ENCODE data around the gene CACNA2D2. TPM values are rescaled to one million over a fixed set of nuclear protein-coding genes. Genes with fewer than 3 reads are reported as not detected.

Gene CACNA2D2
- total and polyA plus RNA-seq, 11 donors: 0.49 to 3.6 (median 1.5) TPM

DNA sequence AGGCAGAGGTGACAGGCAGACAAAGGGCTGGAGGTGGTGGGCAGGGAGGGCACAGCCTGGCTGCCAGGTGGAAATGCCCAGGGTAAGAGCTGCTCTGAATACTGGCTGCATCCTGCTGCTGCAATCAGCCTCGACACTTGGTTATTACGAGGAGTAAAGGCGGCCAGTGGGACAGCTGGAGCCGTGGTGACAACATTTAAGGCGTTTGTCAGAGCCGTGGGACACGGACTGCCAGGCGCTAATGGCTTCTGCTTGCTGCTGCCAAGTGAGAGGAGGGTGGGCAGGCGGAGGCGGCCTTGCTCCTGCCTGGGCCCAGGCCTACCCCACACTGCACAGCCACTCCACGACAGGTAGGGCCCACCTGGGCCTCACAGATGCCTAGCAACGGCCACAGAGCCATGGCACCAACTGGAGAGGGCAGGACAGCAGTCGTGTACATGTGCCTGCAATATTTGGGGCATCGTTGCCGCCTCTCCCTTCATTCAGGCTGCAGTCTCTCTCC is 94.9 kb downstream of the CACNA2D2 start:
- intact Hi-C loops (cut with DNase I): no loop called here
- no peaks in the 10 kb centered on the region for H3K9me3 ChIP-seq
- no peak overlapping the region for H3K4me3 ChIP-seq
- no peak for ATAC-seq
- 72 to 79% (median 74%) methylated on average over 8 to 15 of the region's 15 CpGs for WGBS, 4 donors
- DNase-seq: no peak
- no peaks in the 10 kb centered on the region for H3K27me3 ChIP-seq
- H3K36me3 ChIP-seq: no peaks in the 10 kb centered on the region
- TF ChIP-seq CTCF (IDR thresholded peaks at IDR 0.05): no peak
- no peak for TF ChIP-seq POLR2A (IDR thresholded peaks at IDR 0.05)
- H3K27ac ChIP-seq: no peak overlapping the region
- no peaks in the 10 kb centered on the region for H3K4me1 ChIP-seq

DNA sequence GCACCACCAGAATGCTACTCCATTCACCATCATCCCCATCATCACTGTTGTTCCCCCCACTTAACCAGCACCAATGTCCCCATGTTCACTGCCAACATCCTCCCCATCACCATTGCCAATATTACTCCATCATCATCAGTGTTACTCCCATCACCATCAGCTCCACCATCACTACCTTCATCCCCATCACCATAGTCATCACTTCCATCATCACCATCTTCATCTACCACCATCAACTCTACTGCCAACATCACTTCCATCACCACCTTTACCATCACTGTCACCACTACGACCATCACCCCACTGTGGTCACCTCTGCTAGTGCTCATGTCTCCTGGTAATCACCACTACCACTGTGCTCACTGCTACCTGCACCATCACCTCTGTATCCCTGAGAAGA is 96.9 kb downstream of the CACNA2D2 start:
- no peak overlapping the region for H3K27ac ChIP-seq
- no peaks in the 10 kb centered on the region for H3K4me1 ChIP-seq
- no peak overlapping the region for H3K4me3 ChIP-seq
- TF ChIP-seq POLR2A (IDR thresholded peaks at IDR 0.05) (no peak), CTCF (IDR thresholded peaks at IDR 0.05) (no peak)
- WGBS, 4 donors: 66 to 80% (median 72%) methylated on average over 1 of the region's 1 CpG
- H3K27me3 ChIP-seq: no peaks in the 10 kb centered on the region
- no peaks in the 10 kb centered on the region for H3K9me3 ChIP-seq
- no peaks in the 10 kb centered on the region for H3K36me3 ChIP-seq
- no peak for ATAC-seq
- no peak for DNase-seq
- intact Hi-C loops (cut with DNase I): no loop called here

- Histone ChIP-seq H3K9me3 (no peaks in the 10 kb centered on the region), H3K4me1 (no peaks in the 10 kb centered on the region), H3K36me3 (no peaks in the 10 kb centered on the region), H3K4me3 (no peak overlapping the region), H3K27me3 (no peaks in the 10 kb centered on the region), H3K27ac (no peak overlapping the region)
- intact Hi-C loops (cut with DNase I): no loop called here
- 27 to 49% (median 32%) methylated on average over 6 to 8 of the region's 8 CpGs for WGBS, 4 donors
- DNase-seq (no peak), ATAC-seq (no peak)
- TF ChIP-seq CTCF (IDR thresholded peaks at IDR 0.05): no peak
These were observed 98.2 kb downstream of the CACNA2D2 start for GRCh38 chr3:50405249-50405648.

DNA sequence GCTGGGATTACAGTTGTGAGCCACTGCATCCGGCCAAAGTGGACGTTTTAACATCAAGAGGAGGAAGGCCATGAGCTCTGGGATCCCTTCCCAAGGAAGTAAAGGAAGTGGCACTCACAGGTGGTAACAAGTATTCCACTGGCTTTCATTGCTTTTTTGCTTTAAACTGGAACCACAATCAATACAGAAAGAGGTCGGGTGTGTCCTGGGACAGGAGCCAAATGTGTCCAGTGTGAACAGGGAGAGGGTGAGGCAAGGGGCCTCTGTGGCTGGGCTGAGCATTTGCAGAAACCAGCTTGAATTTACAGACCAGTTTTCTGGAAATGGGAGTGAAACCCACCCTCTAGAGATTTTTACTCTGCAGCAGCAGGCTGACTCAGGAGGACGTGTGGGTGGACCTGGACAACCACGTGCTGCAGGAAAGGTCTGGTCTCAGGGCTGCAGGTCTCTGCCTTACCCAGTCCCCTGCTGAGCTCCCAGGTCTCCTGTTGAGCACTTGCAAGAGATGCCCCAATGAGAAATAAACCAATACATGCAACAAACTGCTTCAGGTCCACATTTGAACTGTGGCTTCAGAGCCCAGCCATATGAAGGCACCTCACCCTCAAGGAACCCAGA is 101.3 kb downstream of the CACNA2D2 start:
- intact Hi-C loops (cut with DNase I): no loop called here
- no peak overlapping the region for H3K27ac ChIP-seq
- no peak for DNase-seq
- no peaks in the 10 kb centered on the region for H3K9me3 ChIP-seq
- no peaks in the 10 kb centered on the region for H3K36me3 ChIP-seq
- no peak for TF ChIP-seq CTCF (IDR thresholded peaks at IDR 0.05)
- TF ChIP-seq POLR2A (IDR thresholded peaks at IDR 0.05): no peak
- no peaks in the 10 kb centered on the region for H3K27me3 ChIP-seq
- no peak for ATAC-seq
- H3K4me3 ChIP-seq: no peak overlapping the region
- WGBS, 4 donors: 39 to 58% (median 50%) methylated on average over 5 of the region's 5 CpGs
- H3K4me1 ChIP-seq: no peaks in the 10 kb centered on the region

Measured in heart left ventricle (tissue), 16 donors.